GM13977 (cell line): Measurements from ENCODE around the gene TAF8.
"Not testable (repeated sequence)": the region's sequence is repeated elsewhere in the genome, so short reads cannot be mapped to it uniquely, and the experiment has no call there.

ENCODE experiments used
- DNase-seq: peaks from one replicate; pipeline ENCODE4 v3.0.0; 2012; ENCODE audit warnings: low spot score
- in situ Hi-C: fragments of 300-500 bp; cut with MboI; formaldehyde crosslinking; loops from one replicate; pipeline ENCODE4 v1.12.0; 2022; ENCODE audit warnings: low sequenced_read_pairs, low pct_unique_long_range_greater_than_20kb, mixed read lengths, inconsistent platforms; ENCODE audit not compliant: unreplicated experiment
- TF ChIP-seq, protein P1 (sequence below): IDR thresholded peaks from 2 replicates; pipeline ENCODE4 v1.5.1; 2012; ENCODE audit warnings: mild to moderate bottlenecking, control low read depth; ENCODE audit not compliant: insufficient read depth; ENCODE audit errors: extremely low read depth, missing control alignments

The TAF8 gene, protein sequence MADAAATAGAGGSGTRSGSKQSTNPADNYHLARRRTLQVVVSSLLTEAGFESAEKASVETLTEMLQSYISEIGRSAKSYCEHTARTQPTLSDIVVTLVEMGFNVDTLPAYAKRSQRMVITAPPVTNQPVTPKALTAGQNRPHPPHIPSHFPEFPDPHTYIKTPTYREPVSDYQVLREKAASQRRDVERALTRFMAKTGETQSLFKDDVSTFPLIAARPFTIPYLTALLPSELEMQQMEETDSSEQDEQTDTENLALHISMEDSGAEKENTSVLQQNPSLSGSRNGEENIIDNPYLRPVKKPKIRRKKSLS

GRCh38 chr6:42050297-42051267 lies at the start of gene TAF8:
TSS of gene TAF8 (plus strand) at chr6:42050524. CDS start at chr6:42050542, 18 bp downstream.
- peak; percentile 94 for DNase-seq
- in situ Hi-C loops: no loop called here
- TF ChIP-seq, protein P1, sequence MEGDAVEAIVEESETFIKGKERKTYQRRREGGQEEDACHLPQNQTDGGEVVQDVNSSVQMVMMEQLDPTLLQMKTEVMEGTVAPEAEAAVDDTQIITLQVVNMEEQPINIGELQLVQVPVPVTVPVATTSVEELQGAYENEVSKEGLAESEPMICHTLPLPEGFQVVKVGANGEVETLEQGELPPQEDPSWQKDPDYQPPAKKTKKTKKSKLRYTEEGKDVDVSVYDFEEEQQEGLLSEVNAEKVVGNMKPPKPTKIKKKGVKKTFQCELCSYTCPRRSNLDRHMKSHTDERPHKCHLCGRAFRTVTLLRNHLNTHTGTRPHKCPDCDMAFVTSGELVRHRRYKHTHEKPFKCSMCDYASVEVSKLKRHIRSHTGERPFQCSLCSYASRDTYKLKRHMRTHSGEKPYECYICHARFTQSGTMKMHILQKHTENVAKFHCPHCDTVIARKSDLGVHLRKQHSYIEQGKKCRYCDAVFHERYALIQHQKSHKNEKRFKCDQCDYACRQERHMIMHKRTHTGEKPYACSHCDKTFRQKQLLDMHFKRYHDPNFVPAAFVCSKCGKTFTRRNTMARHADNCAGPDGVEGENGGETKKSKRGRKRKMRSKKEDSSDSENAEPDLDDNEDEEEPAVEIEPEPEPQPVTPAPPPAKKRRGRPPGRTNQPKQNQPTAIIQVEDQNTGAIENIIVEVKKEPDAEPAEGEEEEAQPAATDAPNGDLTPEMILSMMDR: no peak

- in situ Hi-C loops: no loop called here
- TF ChIP-seq, protein P1: no peak
- no peak for DNase-seq
Measured at GRCh38 chr6:42001506-42001905, 48.8 kb upstream of the TAF8 start.

GRCh38 chr6:42003658-42004057 lies 46.7 kb upstream of the TAF8 start:
- in situ Hi-C loops: not testable (repeated sequence)

GRCh38 chr6:42007286-42008137 lies 42.8 kb upstream of the TAF8 start:
- TF ChIP-seq, protein P1: no peak
- in situ Hi-C loops: no loop called here
- no peak for DNase-seq

More at GRCh38 chr6:42003658-42004057, 46.7 kb upstream of the TAF8 start:
- not testable (repeated sequence) for DNase-seq

- DNase-seq, in situ Hi-C loops: not testable (repeated sequence)
Measured at GRCh38 chr6:42008138-42008528, 42.2 kb upstream of the TAF8 start.

- in situ Hi-C loops: no loop called here
- no peak for DNase-seq
- TF ChIP-seq, protein P1: no peak
Measured at GRCh38 chr6:42009844-42010184, 40.5 kb upstream of the TAF8 start.

GRCh38 chr6:42010185-42010891 lies 40.0 kb upstream of the TAF8 start:
- no peak for DNase-seq
- in situ Hi-C loops: no loop called here
- TF ChIP-seq, protein P1: no peak
